CD4-positive, alpha-beta T cell treated with Interleukin-21 for 1 hour (primary cell): ENCODE results near the gene HEPHL1.
"Not testable (repeated sequence)": the region's sequence is repeated elsewhere in the genome, so short reads cannot be mapped to it uniquely, and the experiment has no call there.

Source experiments
- DNase-seq: peaks from one replicate; pipeline ENCODE4 v3.0.0-alpha.2; 2020

HEPHL1 gene

GRCh38 chr11:94020777-94021481 is at the start of gene HEPHL1:
TSS of gene HEPHL1 (plus strand) at chr11:94021354. CDS start at chr11:94021369, 15 bp downstream.
- no peak for DNase-seq

- DNase-seq, result no peak
Measured at GRCh38 chr11:93972790-93973189, 48.4 kb upstream of the HEPHL1 start.

- DNase-seq, result not testable (repeated sequence)
Measured at GRCh38 chr11:93973322-93974051, 47.7 kb upstream of the HEPHL1 start.

- no peak for DNase-seq
Measured at GRCh38 chr11:93974759-93975158, 46.4 kb upstream of the HEPHL1 start.

GRCh38 chr11:93976577-93977254 is 44.4 kb upstream of the HEPHL1 start:
- not testable (repeated sequence) for DNase-seq

- no peak for DNase-seq
Measured at GRCh38 chr11:93983542-93984195, 37.5 kb upstream of the HEPHL1 start.

- no peak for DNase-seq
Measured at GRCh38 chr11:93984196-93984567, 37.0 kb upstream of the HEPHL1 start.

- DNase-seq, result no peak
Measured at GRCh38 chr11:93984936-93985335, 36.2 kb upstream of the HEPHL1 start.

GRCh38 chr11:93986716-93987115 is 34.4 kb upstream of the HEPHL1 start:
- DNase-seq, result no peak

- no peak for DNase-seq
Measured at GRCh38 chr11:93988455-93988854, 32.7 kb upstream of the HEPHL1 start.

GRCh38 chr11:93988912-93989311 is 32.2 kb upstream of the HEPHL1 start:
- DNase-seq, result no peak

GRCh38 chr11:93993747-93994146 is 27.4 kb upstream of the HEPHL1 start:
- no peak for DNase-seq

GRCh38 chr11:93997741-93998140 is 23.4 kb upstream of the HEPHL1 start:
- DNase-seq, result no peak

GRCh38 chr11:94000659-94001058 is 20.5 kb upstream of the HEPHL1 start:
- no peak for DNase-seq

GRCh38 chr11:94002226-94002625 is 18.9 kb upstream of the HEPHL1 start:
- DNase-seq, result no peak

GRCh38 chr11:94007426-94007825 is 13.7 kb upstream of the HEPHL1 start:
- no peak for DNase-seq

GRCh38 chr11:94007906-94008305 is 13.2 kb upstream of the HEPHL1 start:
- DNase-seq, result no peak

- DNase-seq, result no peak
Measured at GRCh38 chr11:94010136-94010535, 11.0 kb upstream of the HEPHL1 start.

- no peak for DNase-seq
Measured at GRCh38 chr11:94011478-94011877, 9.7 kb upstream of the HEPHL1 start.

- DNase-seq, result no peak
Measured at GRCh38 chr11:94017446-94017845, 3.7 kb upstream of the HEPHL1 start.

- DNase-seq, result no peak
Measured at GRCh38 chr11:94018721-94019120, 2.4 kb upstream of the HEPHL1 start.

GRCh38 chr11:94023856-94024255 is 2.7 kb downstream of the HEPHL1 start:
- DNase-seq, result no peak

GRCh38 chr11:94024547-94024946 is 3.4 kb downstream of the HEPHL1 start:
- no peak for DNase-seq
